Thoracic aorta (tissue), 2 donors: ENCODE results near the gene KRTAP10-10. TPM values are rescaled to one million over a fixed set of nuclear protein-coding genes. Genes with fewer than 3 reads are reported as not detected.
"Not testable (repeated sequence)": the region's sequence is repeated elsewhere in the genome, so short reads cannot be mapped to it uniquely, and the experiment has no call there.

Experiments used
- ATAC-seq: fragments of 150-250 bp; one replicate; pipeline ENCODE4 v1.8.0; 2017; ENCODE audit warnings: low read depth; ENCODE audit not compliant: insufficient number of reproducible peaks, low FRiP score
- DNase-seq: peaks from one replicate; pipeline ENCODE4 v3.0.0-alpha.2; 2020; ENCODE audit warnings: low spot score
- H3K27ac ChIP-seq, 2 donors: fragments of 200-600 bp; sonication (generic); 1 replicate in 1 of 2; 2 replicates in 1 of 2; pipeline ENCODE4 v1.5.1; 2016; ENCODE audit warnings: mild to moderate bottlenecking in 2 of 2, moderate library complexity in 2 of 2
- H3K27me3 ChIP-seq: fragments of 200-600 bp; sonication (generic); replicated peaks from 2 replicates; pipeline ENCODE4 v1.6.0; 2016; ENCODE audit warnings: mild to moderate bottlenecking; ENCODE audit not compliant: insufficient read depth
- H3K36me3 ChIP-seq: fragments of 200-600 bp; sonication (generic); one replicate; pipeline ENCODE4 v1.5.1; 2016
- H3K4me1 ChIP-seq, 2 donors: fragments of 200-600 bp; sonication (generic); 1 replicate in 1 of 2; 2 replicates in 1 of 2; pipeline versions ENCODE4 v1.5.1 to v1.6.0; 2016; ENCODE audit warnings: low read depth in 2 of 2, mild to moderate bottlenecking in 1 of 2; ENCODE audit not compliant: control insufficient read depth in 1 of 2
- H3K4me3 ChIP-seq: fragments of 200-600 bp; sonication (generic); 2 replicates; pipeline ENCODE4 v1.5.1; 2016; ENCODE audit warnings: mild to moderate bottlenecking
- H3K9me3 ChIP-seq: fragments of 200-600 bp; sonication (generic); 2 replicates; pipeline ENCODE4 v1.5.1; 2016
- CTCF ChIP-seq: fragments of 200-600 bp; sonication (generic); IDR thresholded peaks from one replicate; pipeline ENCODE4 v1.5.1; 2019; ENCODE audit warnings: antibody characterized with exemption
- total RNA-seq, 2 donors: library from RNA; depleted of rRNA; stranded (reverse); fragments of >200 nt; gene quantifications; one replicate each; pipeline versions ENCODE4 v1.1.0 to v1.2.3, GENCODE V29; 2016

Gene KRTAP10-10
- total RNA-seq, 2 donors from 2014 or later = not detected

GRCh38 chr21:44623575-44623974 lies 13.6 kb upstream of the KRTAP10-10 start:
- H3K27ac ChIP-seq = no peak overlapping the region
- H3K9me3 ChIP-seq = peaks cover 3% of the 10 kb centered on the region
- TF ChIP-seq CTCF = no peak
- no peaks in the 10 kb centered on the region for H3K4me1 ChIP-seq
- DNase-seq (no peak), ATAC-seq (no peak)
- no peaks in the 10 kb centered on the region for H3K27me3 ChIP-seq
- no peak overlapping the region for H3K4me3 ChIP-seq
- no peaks in the 10 kb centered on the region for H3K36me3 ChIP-seq

- ATAC-seq = no peak
- no peak for DNase-seq
- H3K9me3 ChIP-seq = peaks cover 3% of the 10 kb centered on the region
Observed at GRCh38 chr21:44625756-44626155, 11.4 kb upstream of the KRTAP10-10 start.

GRCh38 chr21:44626262-44626661 lies 10.9 kb upstream of the KRTAP10-10 start:
- DNase-seq (no peak), ATAC-seq (no peak)
- peaks cover 3% of the 10 kb centered on the region for H3K9me3 ChIP-seq
- no peaks in the 10 kb centered on the region for H3K27me3 ChIP-seq
- no peak overlapping the region for H3K27ac ChIP-seq
- no peak for TF ChIP-seq CTCF
- H3K4me1 ChIP-seq = no peaks in the 10 kb centered on the region
- no peaks in the 10 kb centered on the region for H3K36me3 ChIP-seq
- no peak overlapping the region for H3K4me3 ChIP-seq

More at GRCh38 chr21:44625756-44626155, 11.4 kb upstream of the KRTAP10-10 start:
- H3K36me3 ChIP-seq = no peaks in the 10 kb centered on the region
- no peak overlapping the region for H3K27ac ChIP-seq
- H3K27me3 ChIP-seq = no peaks in the 10 kb centered on the region
- no peak overlapping the region for H3K4me3 ChIP-seq
- H3K4me1 ChIP-seq = no peaks in the 10 kb centered on the region
- no peak for TF ChIP-seq CTCF

- H3K9me3 ChIP-seq = peaks cover 5% of the 10 kb centered on the region
- H3K4me1 ChIP-seq = no peaks in the 10 kb centered on the region
- H3K27ac ChIP-seq = no peak within 1 kb of the TSS
- H3K27me3 ChIP-seq = no peaks in the 10 kb centered on the region
- H3K36me3 ChIP-seq = no peaks in the 10 kb centered on the region
- no peak for TF ChIP-seq CTCF
- ATAC-seq (no peak), DNase-seq (no peak)
- no peak within 1 kb of the TSS for H3K4me3 ChIP-seq
Observed at GRCh38 chr21:44626673-44627143, 10.4 kb upstream of the KRTAP10-10 start, which contains the start of gene KRTAP10-9. TSS of gene KRTAP10-9 (plus strand) at chr21:44627093. CDS start at chr21:44627172, 79 bp downstream.

- not testable (repeated sequence) for H3K9me3 ChIP-seq, ATAC-seq, H3K36me3 ChIP-seq, H3K27me3 ChIP-seq, H3K4me1 ChIP-seq, H3K4me3 ChIP-seq, DNase-seq, H3K27ac ChIP-seq
Observed at GRCh38 chr21:44627181-44627822, 9.9 kb upstream of the KRTAP10-10 start.

GRCh38 chr21:44627831-44628233 lies 9.3 kb upstream of the KRTAP10-10 start:
- peaks cover 13% of the 10 kb centered on the region for H3K9me3 ChIP-seq
- DNase-seq, H3K36me3 ChIP-seq, H3K4me1 ChIP-seq, H3K4me3 ChIP-seq, ATAC-seq, H3K27me3 ChIP-seq, H3K27ac ChIP-seq: not testable (repeated sequence)
